ENCODE data around the gene ARHGAP40.

The ARHGAP40 gene

GRCh38 chr20:38665094-38665493 lies 63.5 kb downstream of the ARHGAP40 start:
- TF ChIP-seq EZH2 (IDR thresholded peaks at IDR 0.05; ENCODE audit: borderline replicate concordance, low read length) (no peak), CTCF (IDR thresholded peaks at IDR 0.05; ENCODE audit: low read length) (no peak)
- Histone ChIP-seq H3K9me2 (ENCODE audit: low read depth, low read length) (no peaks in the 10 kb centered on the region), H3K9me3 (ENCODE audit: low read length) (no peaks in the 10 kb centered on the region), H2AFZ (ENCODE audit: low read length) (no peak overlapping the region), H3K27ac (ENCODE audit: low read depth, low read length, poor library complexity, severe bottlenecking) (no peak overlapping the region), H3K79me2 (ENCODE audit: insufficient read depth, low read length) (no peaks in the 10 kb centered on the region), H3K36me3 (ENCODE audit: insufficient read depth, low read length) (no peaks in the 10 kb centered on the region), H3K9ac (ENCODE audit: low read length) (no peak overlapping the region), H3F3A (ENCODE audit: insufficient read depth, low read length) (no peaks in the 10 kb centered on the region), H3K27me3 (ENCODE audit: insufficient read depth, low read length) (no peaks in the 10 kb centered on the region), H3K4me1 (ENCODE audit: insufficient read depth, low read length, severe bottlenecking) (no peaks in the 10 kb centered on the region), H3K4me2 (ENCODE audit: low read length) (no peak overlapping the region), H4K20me1 (ENCODE audit: insufficient read depth, low read length) (no peaks in the 10 kb centered on the region), H3K4me3 (ENCODE audit: low read depth, low read length, poor library complexity, severe bottlenecking) (no peak overlapping the region)

- Histone ChIP-seq H4K20me1 (ENCODE audit: insufficient read depth, low read length) (no peaks in the 10 kb centered on the region), H3K4me2 (ENCODE audit: low read length) (no peak overlapping the region), H3K27ac (ENCODE audit: low read depth, low read length, poor library complexity, severe bottlenecking) (no peak overlapping the region), H3K79me2 (ENCODE audit: insufficient read depth, low read length) (no peaks in the 10 kb centered on the region), H2AFZ (ENCODE audit: low read length) (no peak overlapping the region), H3K9me2 (ENCODE audit: low read depth, low read length) (no peaks in the 10 kb centered on the region), H3K4me3 (ENCODE audit: low read depth, low read length, poor library complexity, severe bottlenecking) (no peak overlapping the region), H3K9me3 (ENCODE audit: low read length) (no peaks in the 10 kb centered on the region), H3F3A (ENCODE audit: insufficient read depth, low read length) (no peaks in the 10 kb centered on the region), H3K27me3 (ENCODE audit: insufficient read depth, low read length) (no peaks in the 10 kb centered on the region), H3K4me1 (ENCODE audit: insufficient read depth, low read length, severe bottlenecking) (no peaks in the 10 kb centered on the region), H3K36me3 (ENCODE audit: insufficient read depth, low read length) (no peaks in the 10 kb centered on the region), H3K9ac (ENCODE audit: low read length) (no peak overlapping the region)
- no peak for TF ChIP-seq CTCF (IDR thresholded peaks at IDR 0.05; ENCODE audit: low read length)
Measured at GRCh38 chr20:38665506-38666285, 64.1 kb downstream of the ARHGAP40 start.

GRCh38 chr20:38667417-38667956 lies 65.9 kb downstream of the ARHGAP40 start:
- H3K27me3 ChIP-seq (ENCODE audit: insufficient read depth, low read length), result no peaks in the 10 kb centered on the region
- no peak overlapping the region for H3K27ac ChIP-seq (ENCODE audit: low read depth, low read length, poor library complexity, severe bottlenecking)

More at GRCh38 chr20:38667417-38667956, 65.9 kb downstream of the ARHGAP40 start:
- TF ChIP-seq CTCF (IDR thresholded peaks at IDR 0.05; ENCODE audit: low read length), result no peak
- no peak for TF ChIP-seq EZH2 (IDR thresholded peaks at IDR 0.05; ENCODE audit: borderline replicate concordance, low read length)
- H3K9me2 ChIP-seq (ENCODE audit: low read depth, low read length), result no peaks in the 10 kb centered on the region
- no peaks in the 10 kb centered on the region for H3F3A ChIP-seq (ENCODE audit: insufficient read depth, low read length)
- H2AFZ ChIP-seq (ENCODE audit: low read length), result no peak overlapping the region
- no peaks in the 10 kb centered on the region for H3K4me1 ChIP-seq (ENCODE audit: insufficient read depth, low read length, severe bottlenecking)
- H3K4me3 ChIP-seq (ENCODE audit: low read depth, low read length, poor library complexity, severe bottlenecking), result no peak overlapping the region
- H3K36me3 ChIP-seq (ENCODE audit: insufficient read depth, low read length), result no peaks in the 10 kb centered on the region
- H3K79me2 ChIP-seq (ENCODE audit: insufficient read depth, low read length), result no peaks in the 10 kb centered on the region
- H3K9me3 ChIP-seq (ENCODE audit: low read length), result no peaks in the 10 kb centered on the region
- H4K20me1 ChIP-seq (ENCODE audit: insufficient read depth, low read length), result no peaks in the 10 kb centered on the region
- H3K9ac ChIP-seq (ENCODE audit: low read length), result no peak overlapping the region
- H3K4me2 ChIP-seq (ENCODE audit: low read length), result no peak overlapping the region

Measured in OCI-LY1 (cell line).